Ishikawa (cell line): Measurements from ENCODE around the gene ANO9.

ENCODE experiments used
- CEBPB ChIP-seq: IDR thresholded peaks from 2 replicates; pipeline ENCODE4 v1.6.1; 2012
- CREB1 ChIP-seq: IDR thresholded peaks from 2 replicates; pipeline ENCODE4 v1.6.1; 2012; ENCODE audit warnings: low read depth
- EGR1 ChIP-seq: IDR thresholded peaks from 2 replicates; pipeline ENCODE4 v1.6.1; 2012
- EP300 ChIP-seq: IDR thresholded peaks from 2 replicates; pipeline ENCODE4 v1.6.1; 2012; ENCODE audit warnings: borderline replicate concordance
- FOXM1 ChIP-seq: IDR thresholded peaks from 2 replicates; pipeline ENCODE4 v1.6.1; 2012; ENCODE audit warnings: low read depth, borderline replicate concordance
- RAD21 ChIP-seq: IDR thresholded peaks from 2 replicates; pipeline ENCODE4 v1.6.1; 2012; ENCODE audit warnings: low read depth
- REST ChIP-seq: IDR thresholded peaks from 2 replicates; pipeline ENCODE4 v1.6.1; 2012; ENCODE audit warnings: low read depth, mild to moderate bottlenecking
- TAF1 ChIP-seq: IDR thresholded peaks from 2 replicates; pipeline ENCODE4 v1.6.1; 2012; ENCODE audit warnings: low read depth, mild to moderate bottlenecking
- TCF12 ChIP-seq: IDR thresholded peaks from 2 replicates; pipeline ENCODE4 v1.6.1; 2012; ENCODE audit warnings: low read depth
- TEAD4 ChIP-seq: IDR thresholded peaks from 2 replicates; pipeline ENCODE4 v1.6.1; 2012
- YY1 ChIP-seq: IDR thresholded peaks from 2 replicates; pipeline ENCODE4 v1.6.1; 2012; ENCODE audit warnings: low read depth
- ZBTB7A ChIP-seq: IDR thresholded peaks from 2 replicates; pipeline ENCODE4 v1.6.1; 2012; ENCODE audit warnings: low read depth
- TF ChIP-seq, protein P1 (sequence below): IDR thresholded peaks from 2 replicates; pipeline ENCODE4 v1.6.1; 2012
- TF ChIP-seq, protein P2 (sequence below): IDR thresholded peaks from 2 replicates; pipeline ENCODE4 v1.6.1; 2012

DNA sequence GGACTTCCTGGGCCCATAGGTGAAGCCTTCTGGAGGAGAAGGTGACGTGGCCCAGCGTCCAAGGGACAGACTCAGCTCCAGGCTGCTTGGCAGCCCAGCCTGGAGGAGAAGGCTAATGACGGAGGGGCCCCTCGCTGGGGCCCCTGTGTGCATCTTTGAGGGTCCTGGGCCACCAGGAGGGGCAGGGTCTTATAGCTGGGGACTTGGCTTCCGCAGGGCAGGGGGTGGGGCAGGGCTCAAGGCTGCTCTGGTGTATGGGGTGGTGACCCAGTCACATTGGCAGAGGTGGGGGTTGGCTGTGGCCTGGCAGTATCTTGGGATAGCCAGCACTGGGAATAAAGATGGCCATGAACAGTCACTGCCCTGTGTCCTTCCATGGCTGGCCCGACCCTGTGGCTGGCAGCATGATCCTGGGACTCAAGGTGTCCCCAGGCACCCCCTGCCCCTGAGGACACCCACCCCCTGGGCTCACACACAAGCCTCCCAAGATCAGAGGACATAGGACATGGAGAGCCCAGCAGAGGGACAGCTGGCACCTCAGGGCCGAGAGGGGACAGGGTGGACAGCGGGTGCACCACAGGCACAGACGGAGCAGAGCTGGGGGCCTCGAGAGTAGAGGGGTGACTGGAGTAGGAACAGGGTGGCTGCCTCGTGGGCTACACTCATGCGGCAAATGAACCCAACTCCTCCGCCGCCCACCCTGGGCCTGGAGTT is 37.1 kb downstream of the ANO9 start:
- TF ChIP-seq CEBPB: no peak
- TF ChIP-seq, protein P1, sequence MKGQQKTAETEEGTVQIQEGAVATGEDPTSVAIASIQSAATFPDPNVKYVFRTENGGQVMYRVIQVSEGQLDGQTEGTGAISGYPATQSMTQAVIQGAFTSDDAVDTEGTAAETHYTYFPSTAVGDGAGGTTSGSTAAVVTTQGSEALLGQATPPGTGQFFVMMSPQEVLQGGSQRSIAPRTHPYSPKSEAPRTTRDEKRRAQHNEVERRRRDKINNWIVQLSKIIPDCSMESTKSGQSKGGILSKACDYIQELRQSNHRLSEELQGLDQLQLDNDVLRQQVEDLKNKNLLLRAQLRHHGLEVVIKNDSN: no peak
- no peak for TF ChIP-seq EGR1
- no peak for TF ChIP-seq TAF1
- no peak for TF ChIP-seq REST
- TF ChIP-seq TEAD4: no peak
- TF ChIP-seq TCF12: no peak
- TF ChIP-seq YY1: no peak
- TF ChIP-seq EP300: no peak
- TF ChIP-seq RAD21: no peak
- TF ChIP-seq CREB1: no peak
- TF ChIP-seq FOXM1: no peak
- TF ChIP-seq, protein P2, sequence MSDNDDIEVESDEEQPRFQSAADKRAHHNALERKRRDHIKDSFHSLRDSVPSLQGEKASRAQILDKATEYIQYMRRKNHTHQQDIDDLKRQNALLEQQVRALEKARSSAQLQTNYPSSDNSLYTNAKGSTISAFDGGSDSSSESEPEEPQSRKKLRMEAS: no peak
- TF ChIP-seq ZBTB7A: no peak
